Spleen (tissue), 11 donors: ENCODE measurements around the gene OR4F6. TPM values are rescaled to one million over a fixed set of nuclear protein-coding genes. Genes with fewer than 3 reads are reported as not detected.

Experiments used
- DNase-seq: peaks from one replicate; pipeline ENCODE4 v3.0.0-alpha.2; 2020
- H3K27ac ChIP-seq, 8 donors: fragments of 200-600 bp; sonication (generic) in 7 of 8; 1 replicate in 4 of 8; 2 replicates in 4 of 8; pipeline versions ENCODE4 v1.5.0 to v1.8.0; 2016 to 2021; ENCODE audit warnings: inconsistent platforms in 4 of 8, mild to moderate bottlenecking in 4 of 8, moderate library complexity in 1 of 8
- H3K27me3 ChIP-seq, 7 donors: fragments of 200-600 bp; sonication (generic) in 6 of 7; replicated peaks in 1 of 7; 1 replicate in 4 of 7; 2 replicates in 3 of 7; pipeline versions ENCODE4 v1.5.0 to v1.8.0; 2016 to 2021; ENCODE audit warnings: inconsistent platforms in 3 of 7, mild to moderate bottlenecking in 1 of 7
- H3K36me3 ChIP-seq, 6 donors: fragments of 200-600 bp; sonication (generic) in 5 of 6; 1 replicate in 4 of 6; 2 replicates in 2 of 6; pipeline versions ENCODE4 v1.5.0 to v1.8.0; 2016 to 2021; ENCODE audit warnings: inconsistent platforms in 2 of 6
- H3K4me1 ChIP-seq, 6 donors: fragments of 200-600 bp; sonication (generic) in 5 of 6; 1 replicate in 3 of 6; 2 replicates in 3 of 6; pipeline versions ENCODE4 v1.5.0 to v1.8.0; 2016 to 2021; ENCODE audit warnings: inconsistent platforms in 3 of 6
- H3K4me3 ChIP-seq, 8 donors: fragments of 200-600 bp; sonication (generic) in 7 of 8; 1 replicate in 4 of 8; 2 replicates in 4 of 8; pipeline versions ENCODE4 v1.5.0 to v1.8.0; 2016 to 2021; ENCODE audit warnings: inconsistent platforms in 4 of 8, mild to moderate bottlenecking in 4 of 8, moderate library complexity in 2 of 8
- H3K9me3 ChIP-seq, 8 donors: fragments of 200-600 bp; sonication (generic) in 7 of 8; 1 replicate in 4 of 8; 2 replicates in 4 of 8; pipeline versions ENCODE4 v1.5.0 to v1.8.0; 2016 to 2021; ENCODE audit warnings: inconsistent platforms in 4 of 8
- POLR2A ChIP-seq, 3 donors: fragments of 450-650 bp; IDR thresholded peaks; one replicate each; pipeline ENCODE4 v1.5.1; 2017; ENCODE audit warnings: antibody characterized with exemption in 3 of 3, mild to moderate bottlenecking in 1 of 3
- POLR2AphosphoS5 ChIP-seq, 3 donors: sonication (generic); formaldehyde crosslinking; IDR thresholded peaks; one replicate each; pipeline ENCODE4 v1.5.1; 2017; ENCODE audit warnings: antibody characterized with exemption in 3 of 3
- WGBS, 5 donors: extraction: QIAGEN DNeasy Blood & Tissue Kit in 3 of 5; methylation state at CpG; one replicate each; pipeline versions ENCODE4 v1.1.5 to v1.1.7; 2013 to 2018; 5-methylcytosine and 5-hydroxymethylcytosine counted together
- intact Hi-C: fragments of 100-400 bp; cut with DNase I; formaldehyde crosslinking; loops from one replicate; pipeline ENCODE4 v1.15.0; 2023; ENCODE audit warnings: low total_unique reads
- polyA plus RNA-seq, 3 donors: library from polyadenylated mRNA; stranded (reverse); fragments of 200-250 nt; gene quantifications; one replicate each; pipeline ENCODE4 v1.2.1, GENCODE V29; 2013
- total RNA-seq, 7 donors: library from RNA; depleted of rRNA in 3 of 7; stranded (reverse); fragments of >200 nt in 3 of 7; fragmentation: NEBNext Ultra II Directional in 4 of 7; extraction: Animal tissue kit (Norgen Biotek cat#: 25700) in 4 of 7; gene quantifications; one replicate each; pipeline versions ENCODE4 v1.1.0 to v1.2.1, GENCODE V29; 2016 to 2021
- TF ChIP-seq, protein P1 (sequence below), 11 experiments: fragments of 200-600 bp in 7 of 11; fragments of 450-650 bp in 4 of 11; sonication (generic) in 4 of 11; IDR thresholded peaks in 8 of 11; conservative IDR thresholded peaks in 3 of 11; 1 replicate in 7 of 11; 2 replicates in 4 of 11; pipeline versions ENCODE4 v1.4.0 to v1.8.0; 2016 to 2021; ENCODE audit warnings: antibody characterized with exemption in 11 of 11, inconsistent platforms in 4 of 11, mild to moderate bottlenecking in 1 of 11
- donor health status: healthy with polysubstance abuse.
- donor health status: DM: no; HTN: no; CAD: no; lungs with moderate emphysema.
- donor health status: DM: no; HTN: no; CAD: no.
- donor health status: Bipolar disorder and iron deficiency.
- donor health status: healthy.
- donor health status: DM: no; HTN: no; CAD: no.
- donor health status: DM: yes; HTN: yes; CAD: no.

Gene OR4F6
- total and polyA plus RNA-seq, 10 donors, result not detected

DNA sequence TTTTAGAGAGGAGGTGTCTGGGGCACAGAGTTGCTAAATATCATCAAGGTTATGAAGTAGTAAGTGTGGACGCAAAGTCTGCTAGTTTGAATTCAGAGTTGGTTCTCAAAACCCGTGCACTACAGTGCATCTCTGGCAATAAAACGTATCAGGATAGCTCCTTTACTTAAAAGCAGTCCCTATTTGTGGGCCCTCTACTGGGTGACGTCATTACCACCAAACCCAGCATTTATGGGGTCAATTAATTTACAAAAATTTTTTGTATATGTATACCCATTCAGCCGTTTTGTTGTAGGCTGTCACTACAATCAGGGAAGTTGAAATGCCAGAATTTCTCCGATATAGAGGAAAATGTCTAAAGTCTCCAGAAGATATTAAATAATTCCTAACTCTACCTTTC, 17.5 kb downstream of the OR4F6 start:
- H3K4me3 ChIP-seq, result no peak overlapping the region
- TF ChIP-seq, protein P1, sequence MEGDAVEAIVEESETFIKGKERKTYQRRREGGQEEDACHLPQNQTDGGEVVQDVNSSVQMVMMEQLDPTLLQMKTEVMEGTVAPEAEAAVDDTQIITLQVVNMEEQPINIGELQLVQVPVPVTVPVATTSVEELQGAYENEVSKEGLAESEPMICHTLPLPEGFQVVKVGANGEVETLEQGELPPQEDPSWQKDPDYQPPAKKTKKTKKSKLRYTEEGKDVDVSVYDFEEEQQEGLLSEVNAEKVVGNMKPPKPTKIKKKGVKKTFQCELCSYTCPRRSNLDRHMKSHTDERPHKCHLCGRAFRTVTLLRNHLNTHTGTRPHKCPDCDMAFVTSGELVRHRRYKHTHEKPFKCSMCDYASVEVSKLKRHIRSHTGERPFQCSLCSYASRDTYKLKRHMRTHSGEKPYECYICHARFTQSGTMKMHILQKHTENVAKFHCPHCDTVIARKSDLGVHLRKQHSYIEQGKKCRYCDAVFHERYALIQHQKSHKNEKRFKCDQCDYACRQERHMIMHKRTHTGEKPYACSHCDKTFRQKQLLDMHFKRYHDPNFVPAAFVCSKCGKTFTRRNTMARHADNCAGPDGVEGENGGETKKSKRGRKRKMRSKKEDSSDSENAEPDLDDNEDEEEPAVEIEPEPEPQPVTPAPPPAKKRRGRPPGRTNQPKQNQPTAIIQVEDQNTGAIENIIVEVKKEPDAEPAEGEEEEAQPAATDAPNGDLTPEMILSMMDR (IDR thresholded peaks at IDR 0.05 in 8 of 11, conservative IDR thresholded peaks at IDR 0.05 in 3 of 11), result no peak
- TF ChIP-seq POLR2A (IDR thresholded peaks at IDR 0.05) (no peak), POLR2AphosphoS5 (IDR thresholded peaks at IDR 0.05) (no peak)
- WGBS, 5 donors, result 60 to 70% (median 67%) methylated on average over 6 of the region's 6 CpGs

DNA sequence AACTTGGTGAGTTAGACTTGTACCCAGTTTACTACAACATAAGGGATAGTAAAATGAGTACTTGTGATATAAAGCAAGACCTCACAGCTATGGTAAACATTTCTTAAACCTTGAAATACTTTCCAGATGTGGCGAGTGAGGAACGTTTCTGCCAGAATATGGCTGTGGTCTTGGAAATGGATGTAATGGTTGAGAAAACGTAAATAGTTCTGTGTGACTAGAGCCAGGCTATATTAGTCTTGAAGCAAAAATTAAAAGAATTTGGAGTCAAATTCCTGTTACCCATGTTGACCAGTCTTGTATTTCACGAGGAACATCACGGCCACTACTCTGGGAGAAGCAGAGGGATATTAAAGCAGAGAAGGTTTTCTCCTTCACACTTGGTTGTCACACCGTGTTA, 23.9 kb downstream of the OR4F6 start:
- DNase-seq, result no peak
- no peak for TF ChIP-seq POLR2AphosphoS5 (IDR thresholded peaks at IDR 0.05)
- TF ChIP-seq, protein P1 (IDR thresholded peaks at IDR 0.05 in 8 of 11, conservative IDR thresholded peaks at IDR 0.05 in 3 of 11), result no peak
- 74 to 84% (median 75%) methylated on average over 6 of the region's 6 CpGs for WGBS, 5 donors
- intact Hi-C loops, result no loop called here
- Histone ChIP-seq H3K9me3 (peaks cover 0 to 6% (median 0%) of the 10 kb centered on the region in 8 donors), H3K27me3 (peaks cover 0 to 14% (median 0%) of the 10 kb centered on the region in 7 donors), H3K36me3 (no peaks in the 10 kb centered on the region), H3K27ac (no peak overlapping the region), H3K4me1 (no peaks in the 10 kb centered on the region), H3K4me3 (no peak overlapping the region)

More for the DNA sequence above, 17.5 kb downstream of the OR4F6 start:
- no peak overlapping the region for H3K27ac ChIP-seq
- no peaks in the 10 kb centered on the region for H3K36me3 ChIP-seq
- DNase-seq, result no peak
- H3K27me3 ChIP-seq, result peaks cover 0 to 24% (median 0%) of the 10 kb centered on the region in 7 donors
- intact Hi-C loops, result no loop called here
- no peaks in the 10 kb centered on the region for H3K4me1 ChIP-seq
- H3K9me3 ChIP-seq, result peaks cover 0 to 3% (median 0%) of the 10 kb centered on the region in 8 donors

DNA sequence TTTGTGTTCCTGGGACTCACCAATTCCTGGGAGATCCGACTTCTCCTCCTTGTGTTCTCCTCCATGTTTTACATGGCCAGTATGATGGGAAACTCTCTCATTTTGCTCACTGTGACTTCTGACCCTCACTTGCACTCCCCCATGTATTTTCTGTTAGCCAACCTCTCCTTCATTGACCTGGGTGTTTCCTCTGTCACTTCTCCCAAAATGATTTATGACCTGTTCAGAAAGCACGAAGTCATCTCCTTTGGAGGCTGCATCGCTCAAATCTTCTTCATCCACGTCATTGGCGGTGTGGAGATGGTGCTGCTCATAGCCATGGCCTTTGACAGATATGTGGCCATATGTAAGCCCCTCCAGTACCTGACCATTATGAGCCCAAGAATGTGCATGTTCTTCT, 25.5 kb downstream of the OR4F6 start:
- Histone ChIP-seq H3K9me3 (peaks cover 0 to 20% (median 6%) of the 10 kb centered on the region in 8 donors), H3K36me3 (no peaks in the 10 kb centered on the region), H3K27me3 (peaks cover 0 to 14% (median 0%) of the 10 kb centered on the region in 7 donors), H3K27ac (no peak overlapping the region), H3K4me1 (no peaks in the 10 kb centered on the region), H3K4me3 (no peak overlapping the region)
- WGBS, 5 donors, result 72 to 86% (median 83%) methylated on average over 5 of the region's 5 CpGs
- no peak for DNase-seq
- no peak for TF ChIP-seq POLR2AphosphoS5 (IDR thresholded peaks at IDR 0.05)
- no peak for TF ChIP-seq POLR2A (IDR thresholded peaks at IDR 0.05)
- TF ChIP-seq, protein P1 (IDR thresholded peaks at IDR 0.05 in 8 of 11, conservative IDR thresholded peaks at IDR 0.05 in 3 of 11), result no peak
- intact Hi-C loops, result no loop called here

DNA sequence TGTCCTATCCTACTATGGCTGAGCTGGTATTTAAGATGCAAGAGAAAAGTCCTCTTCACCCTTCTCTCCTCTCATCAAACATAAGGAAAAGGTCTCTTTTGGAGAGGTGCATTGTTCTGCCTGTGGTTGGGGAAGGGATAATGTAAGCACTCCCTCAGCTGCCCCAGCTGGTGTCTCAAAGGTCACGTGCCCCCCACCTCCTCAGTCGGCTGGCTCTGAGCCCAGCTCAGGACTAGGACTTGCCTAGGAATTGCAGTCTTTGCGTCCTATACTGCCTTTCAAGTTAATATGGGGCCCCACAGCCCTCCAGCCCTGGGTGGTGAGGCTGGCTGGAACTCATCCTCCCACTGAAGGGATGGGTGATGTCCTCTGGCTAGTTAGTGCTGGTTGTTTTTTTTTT, 38.3 kb downstream of the OR4F6 start:
- no peak for DNase-seq

More for the DNA sequence above, 38.3 kb downstream of the OR4F6 start:
- Histone ChIP-seq H3K27me3 (peaks cover 0 to 42% (median 3%) of the 10 kb centered on the region in 7 donors), H3K9me3 (no peaks in the 10 kb centered on the region), H3K4me1 (no peaks in the 10 kb centered on the region), H3K27ac (no peak overlapping the region), H3K4me3 (no peak overlapping the region), H3K36me3 (no peaks in the 10 kb centered on the region)
- intact Hi-C loops, result no loop called here
- WGBS, 5 donors, result 71 to 91% (median 79%) methylated on average over 3 of the region's 3 CpGs
- TF ChIP-seq, protein P1 (IDR thresholded peaks at IDR 0.05 in 8 of 11, conservative IDR thresholded peaks at IDR 0.05 in 3 of 11), result no peak
- TF ChIP-seq POLR2AphosphoS5 (IDR thresholded peaks at IDR 0.05), result no peak
- no peak for TF ChIP-seq POLR2A (IDR thresholded peaks at IDR 0.05)
